HG02642 (cell line): ENCODE results near the gene ESPL1.

ENCODE experiments used
- ATAC-seq: cut with Tn5 transposase; IDR thresholded peaks from one replicate; pipeline ENCODE4 v1.9.1; 2021; ENCODE audit warnings: mild to moderate bottlenecking; ENCODE audit not compliant: unreplicated experiment, poor library complexity

Gene ESPL1

GRCh38 chr12:53267999-53268629 lies at the start of gene ESPL1:
TSS of gene ESPL1 (plus strand) at chr12:53268299. CDS start at chr12:53268767, 468 bp downstream.
- ATAC-seq: peak; percentile 85

- no peak for ATAC-seq
Measured at GRCh38 chr12:53218551-53219291, 49.4 kb upstream of the ESPL1 start.

- ATAC-seq: peak; percentile 22
Measured at GRCh38 chr12:53219292-53219955, 48.7 kb upstream of the ESPL1 start.

- ATAC-seq: peak; percentile 35
Measured at GRCh38 chr12:53219956-53220693, 48.0 kb upstream of the ESPL1 start.

GRCh38 chr12:53220694-53221202 lies 47.4 kb upstream of the ESPL1 start:
- peak; percentile 60 for ATAC-seq

GRCh38 chr12:53221203-53222080 lies 46.7 kb upstream of the ESPL1 start:
- ATAC-seq: peak; percentile 34

- ATAC-seq: no peak
Measured at GRCh38 chr12:53222170-53222721, 45.9 kb upstream of the ESPL1 start.

GRCh38 chr12:53222806-53223261 lies 45.3 kb upstream of the ESPL1 start:
- ATAC-seq: no peak

GRCh38 chr12:53223389-53224060 lies 44.6 kb upstream of the ESPL1 start:
- ATAC-seq: no peak

GRCh38 chr12:53224061-53224896 lies 43.8 kb upstream of the ESPL1 start:
- no peak for ATAC-seq

GRCh38 chr12:53224897-53225634 lies 43.0 kb upstream of the ESPL1 start:
- no peak for ATAC-seq

GRCh38 chr12:53225635-53226424 lies 42.3 kb upstream of the ESPL1 start:
- no peak for ATAC-seq

- no peak for ATAC-seq
Measured at GRCh38 chr12:53226815-53227214, 41.3 kb upstream of the ESPL1 start.

- no peak for ATAC-seq
Measured at GRCh38 chr12:53227341-53227740, 40.8 kb upstream of the ESPL1 start.

- ATAC-seq: no peak
Measured at GRCh38 chr12:53227836-53228235, 40.3 kb upstream of the ESPL1 start.

GRCh38 chr12:53229454-53229853 lies 38.6 kb upstream of the ESPL1 start:
- no peak for ATAC-seq
